HG03066 (cell line): Measurements from ENCODE around the gene MGAT1.
"Not testable (repeated sequence)": the region's sequence is repeated elsewhere in the genome, so short reads cannot be mapped to it uniquely, and the experiment has no call there.

Experiments used
- ATAC-seq: cut with Tn5 transposase; IDR thresholded peaks from one replicate; pipeline ENCODE4 v1.9.1; 2021; ENCODE audit warnings: low read depth; ENCODE audit not compliant: unreplicated experiment

MGAT1 gene

GRCh38 chr5:180802325-180803180, at the start of gene MGAT1:
TSS of gene MGAT1 (minus strand) at chr5:180802806. CDS start at chr5:180792971, 9,835 bp downstream.
- ATAC-seq = peak; percentile 38

GRCh38 chr5:180850434-180851078, 48.0 kb upstream of the MGAT1 start:
- no peak for ATAC-seq

DNA sequence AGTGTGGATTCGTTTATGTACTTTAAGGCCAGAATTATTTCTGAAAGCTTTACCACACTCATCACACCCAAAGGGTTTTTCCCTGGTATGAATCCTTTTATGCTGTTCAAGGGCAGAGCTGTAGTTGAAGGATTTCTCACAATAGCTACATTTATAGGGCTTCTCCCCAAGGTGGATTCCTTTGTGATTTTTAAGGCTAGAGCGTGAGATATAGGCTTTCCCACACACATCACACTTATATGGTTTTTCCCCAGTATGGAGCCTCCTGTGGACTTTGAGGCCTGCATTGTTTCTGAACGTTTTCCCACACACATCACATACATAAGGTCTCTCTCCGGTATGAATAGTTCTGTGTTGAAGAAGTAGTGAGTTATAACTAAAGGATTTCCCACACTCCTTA, 47.2 kb upstream of the MGAT1 start:
- no peak for ATAC-seq

DNA sequence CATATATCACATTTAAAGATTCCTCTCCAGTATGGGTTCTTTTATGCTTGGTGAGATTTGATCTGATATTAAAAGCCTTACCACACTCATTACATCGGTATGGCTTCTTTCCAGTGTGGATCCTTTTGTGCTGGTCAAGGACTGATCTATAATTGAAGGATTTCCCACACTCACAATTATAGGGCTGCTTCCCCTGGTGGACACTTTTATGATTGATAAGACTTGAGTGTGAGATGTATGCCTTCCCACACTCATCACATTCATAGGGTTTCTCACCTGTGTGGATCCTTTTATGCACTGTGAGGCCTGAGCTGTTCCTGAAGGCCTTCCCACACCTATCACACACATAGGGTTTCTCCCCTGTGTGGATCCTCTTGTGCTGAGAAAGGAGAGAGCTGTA, 46.3 kb upstream of the MGAT1 start:
- ATAC-seq = no peak

- ATAC-seq = no peak
These were observed 45.7 kb upstream of the MGAT1 start for GRCh38 chr5:180848265-180848664.

- ATAC-seq = no peak
These were observed 44.4 kb upstream of the MGAT1 start for GRCh38 chr5:180847026-180847425.

DNA sequence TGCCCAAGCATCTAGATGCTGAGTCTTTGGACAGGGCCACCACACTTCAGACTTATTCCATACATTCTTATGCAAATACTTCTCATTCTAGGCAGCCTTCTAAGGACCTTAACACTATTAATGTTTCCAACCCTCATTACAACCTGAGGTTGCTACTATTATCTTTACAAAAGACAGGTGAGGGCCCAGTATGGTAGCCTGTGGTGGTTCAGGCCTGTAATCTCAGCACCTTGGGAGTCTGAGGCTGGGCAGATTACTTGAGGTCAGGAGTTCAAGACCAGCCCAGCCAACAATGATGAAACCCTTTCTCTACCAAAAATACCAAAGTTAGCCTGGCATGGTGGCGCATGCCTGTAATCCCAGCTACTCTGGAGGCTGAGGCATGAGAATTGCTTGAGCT, 42.3 kb upstream of the MGAT1 start:
- no peak for ATAC-seq

DNA sequence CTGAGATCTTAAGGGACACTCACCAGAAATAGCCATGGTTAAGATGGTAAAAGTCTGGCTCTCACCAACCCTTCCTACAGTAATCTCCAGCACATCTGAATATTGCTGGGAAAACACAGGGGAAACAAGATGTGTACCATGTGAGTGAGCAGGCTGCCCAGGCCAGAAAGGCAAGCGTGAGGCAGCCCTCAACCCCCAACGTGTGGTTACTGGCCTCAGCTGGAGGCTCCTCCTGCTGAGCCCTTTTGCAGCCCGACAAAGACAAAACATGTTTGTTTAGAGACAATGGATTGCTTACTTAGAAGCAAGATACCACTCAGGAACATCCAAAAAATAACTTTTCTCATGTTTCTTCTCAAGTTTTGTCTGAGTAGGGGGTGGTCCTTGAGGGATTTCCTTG, 41.8 kb upstream of the MGAT1 start:
- no peak for ATAC-seq

GRCh38 chr5:180839935-180840334, 37.3 kb upstream of the MGAT1 start:
- ATAC-seq = no peak

GRCh38 chr5:180839227-180839626, 36.6 kb upstream of the MGAT1 start:
- no peak for ATAC-seq

DNA sequence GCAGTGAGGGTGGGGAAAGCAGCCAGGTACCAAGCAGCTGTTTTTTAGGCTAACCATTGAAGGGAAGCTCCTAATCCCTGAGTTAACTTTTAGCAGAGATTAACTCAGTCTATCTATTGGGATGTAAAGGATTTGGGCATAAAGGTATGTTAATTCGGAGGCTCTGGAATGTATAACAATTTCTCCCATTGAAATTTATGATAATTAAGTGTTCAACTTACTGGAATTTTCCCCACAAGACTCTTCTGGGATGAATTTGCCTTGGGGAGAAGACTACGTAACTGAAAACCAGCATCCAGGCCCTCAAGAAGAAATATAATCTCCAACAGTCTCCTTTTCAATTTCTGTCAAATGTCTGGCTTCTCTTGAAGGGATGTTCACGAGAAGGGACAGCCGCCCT, 34.9 kb upstream of the MGAT1 start:
- ATAC-seq = no peak

- peak; percentile 45 for ATAC-seq
These were observed 30.0 kb upstream of the MGAT1 start for GRCh38 chr5:180832638-180833068.

GRCh38 chr5:180831139-180832093, 28.8 kb upstream of the MGAT1 start:
- ATAC-seq = peak; percentile 72

GRCh38 chr5:180830253-180831138, 27.9 kb upstream of the MGAT1 start:
- ATAC-seq = peak; percentile 46

DNA sequence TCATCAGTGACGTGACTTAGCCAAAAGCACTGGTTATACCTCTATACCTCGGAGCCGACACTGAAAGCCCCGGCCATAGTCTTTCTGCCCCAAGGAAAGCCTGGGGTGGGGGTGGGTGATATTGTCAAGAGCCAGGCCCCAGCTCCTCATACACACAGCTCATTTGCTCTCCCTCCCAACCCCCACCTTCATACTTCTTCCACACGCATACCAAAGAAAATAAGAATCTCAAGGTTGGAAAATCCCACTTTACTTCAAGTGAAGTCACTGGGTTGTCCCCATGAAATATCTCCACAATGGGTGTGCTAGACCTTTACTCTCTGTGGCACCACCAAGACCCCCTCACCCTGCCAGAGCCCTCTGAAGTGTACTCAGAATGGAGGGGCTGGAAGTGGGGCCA, 27.1 kb upstream of the MGAT1 start:
- ATAC-seq = no peak

DNA sequence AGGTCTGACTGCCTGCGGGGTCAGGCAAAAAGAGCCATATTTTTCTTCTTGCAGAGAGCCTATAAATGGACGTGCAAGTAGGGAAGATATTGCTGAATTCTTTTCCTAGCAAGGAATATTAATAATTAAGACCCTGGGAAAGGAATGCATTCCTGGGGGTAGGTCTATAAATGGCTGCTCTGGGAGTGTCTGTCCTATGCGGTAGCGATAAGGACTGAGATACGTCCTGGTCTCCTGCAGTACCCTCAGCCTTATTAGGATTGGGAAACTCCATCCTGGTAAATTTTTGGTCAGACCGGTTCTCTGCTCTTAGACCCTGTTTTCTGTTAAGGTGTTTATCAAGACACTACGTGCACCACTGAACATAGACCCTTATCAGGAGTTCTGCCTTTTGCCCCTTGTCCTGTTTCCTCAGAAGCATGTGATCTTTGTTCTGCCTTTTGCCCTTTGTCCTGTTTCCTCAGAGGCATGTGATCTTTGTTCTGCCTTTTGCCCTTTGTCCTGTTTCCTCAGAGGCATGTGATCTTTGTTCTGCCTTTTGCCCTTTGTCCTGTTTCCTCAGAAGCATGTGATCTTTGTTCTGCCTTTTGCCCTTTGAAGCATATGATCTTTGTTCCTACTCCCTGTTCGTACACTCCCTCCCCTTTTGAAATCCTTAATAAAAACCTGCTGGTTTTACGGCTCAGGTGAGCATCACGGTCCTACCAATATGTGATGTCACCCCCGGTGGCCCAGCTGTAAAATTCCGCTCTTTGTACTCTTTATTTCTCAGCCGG, 26.3 kb upstream of the MGAT1 start:
- not testable (repeated sequence) for ATAC-seq

DNA sequence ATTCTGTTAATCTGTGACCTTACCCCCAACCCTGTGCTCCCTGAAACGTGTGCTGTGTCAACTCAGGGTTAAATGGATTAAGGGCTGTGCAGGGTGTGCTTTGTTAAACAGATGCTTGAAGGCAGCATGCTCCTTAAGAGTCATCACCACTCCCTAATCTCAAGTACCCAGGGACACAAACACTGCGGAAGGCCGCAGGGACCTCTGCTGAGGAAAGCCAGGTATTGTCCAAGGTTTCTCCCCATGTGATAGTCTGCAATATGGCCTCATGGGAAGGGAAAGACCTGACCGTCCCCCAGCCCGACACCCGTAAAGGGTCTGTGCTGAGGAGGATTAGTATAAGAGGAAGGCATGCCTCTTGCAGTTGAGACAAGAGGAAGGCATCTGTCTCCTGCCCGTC, 24.8 kb upstream of the MGAT1 start:
- ATAC-seq = not testable (repeated sequence)

DNA sequence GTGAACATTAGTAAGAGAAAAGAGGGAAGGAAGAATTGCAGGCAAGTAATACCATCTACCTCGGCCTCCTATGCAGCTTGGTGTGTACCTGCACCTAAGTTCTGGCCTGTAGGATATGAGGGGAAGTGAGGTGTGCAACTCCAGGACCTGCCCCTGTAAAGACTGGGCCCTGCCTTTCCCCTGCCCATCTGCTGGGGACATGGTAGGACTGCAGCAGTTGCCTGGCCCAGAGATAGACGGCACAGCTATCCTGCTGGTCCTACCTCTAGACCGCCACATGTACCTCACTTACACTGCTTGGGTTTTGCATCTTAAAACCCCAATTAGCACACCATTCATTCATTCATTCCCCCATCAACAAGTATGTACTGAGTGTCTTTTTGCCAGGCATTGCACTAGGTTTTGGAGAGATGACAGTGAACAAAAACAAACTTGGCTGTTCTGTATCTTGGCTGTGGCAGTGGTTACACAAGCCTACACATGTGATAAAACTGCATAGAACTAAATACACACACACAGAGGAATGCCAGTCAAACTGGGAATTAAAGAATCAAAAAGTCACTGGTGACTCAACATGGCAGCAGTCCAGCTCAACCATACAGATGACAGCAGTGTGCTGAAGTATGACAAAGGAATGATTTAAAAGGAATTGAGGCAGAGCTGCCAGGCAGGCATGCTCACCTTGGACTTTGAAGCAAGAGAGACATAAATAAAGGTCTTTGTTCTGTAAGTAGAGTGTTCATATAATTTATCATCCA, 23.3 kb upstream of the MGAT1 start:
- no peak for ATAC-seq
